ENCODE results near the gene ANO8.

DNA sequence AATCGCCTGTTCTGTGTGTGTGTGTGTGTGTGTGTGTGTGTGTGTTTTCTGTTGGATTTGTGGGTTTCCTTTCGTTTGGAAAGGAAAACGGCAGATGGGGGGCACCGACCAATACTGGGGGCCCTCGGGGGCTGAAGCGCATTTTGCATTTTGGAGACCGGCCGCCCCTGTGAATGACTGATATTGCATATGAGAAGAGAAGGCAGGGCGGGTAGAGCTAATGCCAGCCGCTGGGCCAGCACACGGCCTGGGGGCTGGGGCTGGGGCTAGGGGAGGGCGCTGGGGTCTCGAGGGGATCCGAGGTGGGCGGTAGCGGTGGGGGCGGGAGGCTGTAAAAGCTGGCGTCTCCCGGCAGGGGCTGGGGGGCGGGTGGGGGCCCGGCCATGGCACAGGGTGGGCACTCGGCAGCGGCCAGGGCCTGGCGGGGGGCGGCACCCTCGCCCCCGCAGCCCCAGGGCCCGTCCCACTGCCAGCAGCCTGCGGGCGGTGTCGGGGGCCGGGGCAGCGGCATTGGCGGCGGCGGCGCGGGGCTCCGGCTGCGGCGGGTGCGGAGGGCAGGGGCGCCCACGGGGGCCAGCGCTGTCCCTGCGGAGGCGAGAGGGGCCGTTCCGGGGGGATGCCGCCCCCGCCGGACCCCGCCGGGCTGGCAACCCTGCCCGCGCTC, 11.2 kb downstream of the ANO8 start:
- TF ChIP-seq, protein P1, sequence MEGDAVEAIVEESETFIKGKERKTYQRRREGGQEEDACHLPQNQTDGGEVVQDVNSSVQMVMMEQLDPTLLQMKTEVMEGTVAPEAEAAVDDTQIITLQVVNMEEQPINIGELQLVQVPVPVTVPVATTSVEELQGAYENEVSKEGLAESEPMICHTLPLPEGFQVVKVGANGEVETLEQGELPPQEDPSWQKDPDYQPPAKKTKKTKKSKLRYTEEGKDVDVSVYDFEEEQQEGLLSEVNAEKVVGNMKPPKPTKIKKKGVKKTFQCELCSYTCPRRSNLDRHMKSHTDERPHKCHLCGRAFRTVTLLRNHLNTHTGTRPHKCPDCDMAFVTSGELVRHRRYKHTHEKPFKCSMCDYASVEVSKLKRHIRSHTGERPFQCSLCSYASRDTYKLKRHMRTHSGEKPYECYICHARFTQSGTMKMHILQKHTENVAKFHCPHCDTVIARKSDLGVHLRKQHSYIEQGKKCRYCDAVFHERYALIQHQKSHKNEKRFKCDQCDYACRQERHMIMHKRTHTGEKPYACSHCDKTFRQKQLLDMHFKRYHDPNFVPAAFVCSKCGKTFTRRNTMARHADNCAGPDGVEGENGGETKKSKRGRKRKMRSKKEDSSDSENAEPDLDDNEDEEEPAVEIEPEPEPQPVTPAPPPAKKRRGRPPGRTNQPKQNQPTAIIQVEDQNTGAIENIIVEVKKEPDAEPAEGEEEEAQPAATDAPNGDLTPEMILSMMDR (IDR thresholded peaks at IDR 0.05) = no peak
- TF ChIP-seq POLR2A (IDR thresholded peaks at IDR 0.05) = no peak
